Activated CD4-positive, CD25-positive, alpha-beta regulatory T cell treated with anti-CD3 and anti-CD28 coated beads, Interleukin-2, amount 50 U/mL, for 16 hours (primary cell): Measurements from ENCODE around the gene SSBP3.
"Not testable (repeated sequence)": the region's sequence is repeated elsewhere in the genome, so short reads cannot be mapped to it uniquely, and the experiment has no call there.

Experiments used
- DNase-seq: peaks from one replicate; pipeline ENCODE4 v3.0.0-alpha.2; 2020; ENCODE audit warnings: low read depth, low spot score

The SSBP3 gene

GRCh38 chr1:54348700-54349021 is 57.5 kb downstream of the SSBP3 start:
- no peak for DNase-seq

- DNase-seq: no peak
Observed at GRCh38 chr1:54347955-54348699, 58.1 kb downstream of the SSBP3 start.

- DNase-seq: no peak
Observed at GRCh38 chr1:54347261-54347954, 58.8 kb downstream of the SSBP3 start.

- not testable (repeated sequence) for DNase-seq
Observed at GRCh38 chr1:54345548-54345947, 60.6 kb downstream of the SSBP3 start.

- no peak for DNase-seq
Observed at GRCh38 chr1:54345116-54345515, 61.1 kb downstream of the SSBP3 start.

- no peak for DNase-seq
Observed at GRCh38 chr1:54342742-54343687, 63.2 kb downstream of the SSBP3 start.

GRCh38 chr1:54342288-54342687 is 63.9 kb downstream of the SSBP3 start:
- no peak for DNase-seq

- no peak for DNase-seq
Observed at GRCh38 chr1:54341763-54342162, 64.4 kb downstream of the SSBP3 start.

GRCh38 chr1:54340878-54341277 is 65.3 kb downstream of the SSBP3 start:
- no peak for DNase-seq

GRCh38 chr1:54340434-54340833 is 65.8 kb downstream of the SSBP3 start:
- DNase-seq: no peak

GRCh38 chr1:54339126-54339525 is 67.1 kb downstream of the SSBP3 start:
- DNase-seq: no peak

GRCh38 chr1:54338464-54338863 is 67.7 kb downstream of the SSBP3 start:
- DNase-seq: no peak

GRCh38 chr1:54337928-54338327 is 68.3 kb downstream of the SSBP3 start:
- no peak for DNase-seq

GRCh38 chr1:54337034-54337433 is 69.2 kb downstream of the SSBP3 start:
- no peak for DNase-seq

GRCh38 chr1:54336116-54336515 is 70.1 kb downstream of the SSBP3 start:
- no peak for DNase-seq

- no peak for DNase-seq
Observed at GRCh38 chr1:54335755-54336108, 70.5 kb downstream of the SSBP3 start.

GRCh38 chr1:54335011-54335754 is 71.0 kb downstream of the SSBP3 start:
- DNase-seq: no peak

- DNase-seq: no peak
Observed at GRCh38 chr1:54332781-54333585, 73.2 kb downstream of the SSBP3 start.

- DNase-seq: no peak
Observed at GRCh38 chr1:54331843-54332463, 74.2 kb downstream of the SSBP3 start.

- DNase-seq: no peak
Observed at GRCh38 chr1:54331091-54331772, 75.0 kb downstream of the SSBP3 start.
